CD4-positive, alpha-beta T cell treated with Interleukin-1 beta for 1 hour (primary cell): Measurements from ENCODE around the gene TNFRSF18.

ENCODE experiments used
- DNase-seq, 2 donors: peaks; one replicate each; pipeline ENCODE4 v3.0.0-alpha.2; 2020 to 2022

Gene TNFRSF18

GRCh38 chr1:1226566-1227362, 20.4 kb upstream of the TNFRSF18 start:
- no peak for DNase-seq

- no peak for DNase-seq
Measured at GRCh38 chr1:1225913-1226312, 19.5 kb upstream of the TNFRSF18 start.

GRCh38 chr1:1225238-1225845, 18.9 kb upstream of the TNFRSF18 start:
- DNase-seq = no peak

- no peak for DNase-seq
Measured at GRCh38 chr1:1223891-1224290, 17.5 kb upstream of the TNFRSF18 start.

GRCh38 chr1:1223321-1223720, 16.9 kb upstream of the TNFRSF18 start:
- no peak for DNase-seq

GRCh38 chr1:1222575-1223225, 16.3 kb upstream of the TNFRSF18 start:
- no peak for DNase-seq

GRCh38 chr1:1221887-1222574, 15.6 kb upstream of the TNFRSF18 start:
- no peak for DNase-seq

- DNase-seq = no peak
Measured at GRCh38 chr1:1220197-1220596, 13.8 kb upstream of the TNFRSF18 start.

GRCh38 chr1:1219341-1219740, 12.9 kb upstream of the TNFRSF18 start:
- DNase-seq = peak; percentile 32 to 72

GRCh38 chr1:1218524-1219200, 12.3 kb upstream of the TNFRSF18 start:
- DNase-seq = no peak

- no peak for DNase-seq
Measured at GRCh38 chr1:1217621-1218523, 11.5 kb upstream of the TNFRSF18 start.

GRCh38 chr1:1216770-1217620, 10.6 kb upstream of the TNFRSF18 start:
- DNase-seq = peak in 1 of 2 donors; percentile 68

- DNase-seq = no peak
Measured at GRCh38 chr1:1215881-1216605, 9.7 kb upstream of the TNFRSF18 start.

- DNase-seq = peak in 1 of 2 donors; percentile 55
Measured at GRCh38 chr1:1215080-1215676, 8.8 kb upstream of the TNFRSF18 start.

- DNase-seq = peak; percentile 41 to 54
Measured at GRCh38 chr1:1213345-1214265, 7.2 kb upstream of the TNFRSF18 start, which contains the start of gene TNFRSF4. Gene TNFRSF4 (minus strand): TSS chr1:1214153. CDS start chr1:1214127, 26 bp downstream.

- peak; percentile 63 to 65 for DNase-seq
Measured at GRCh38 chr1:1212780-1213344, 6.5 kb upstream of the TNFRSF18 start.

GRCh38 chr1:1211541-1212441, 5.4 kb upstream of the TNFRSF18 start:
- no peak for DNase-seq
